Vagina (tissue), 2 donors: ENCODE measurements around the gene ZNF735. TPM values are rescaled to one million over a fixed set of nuclear protein-coding genes. Genes with fewer than 3 reads are reported as not detected.

Source experiments
- DNase-seq, 2 donors: peaks; one replicate each; pipeline ENCODE4 v3.0.0-alpha.2; 2017; ENCODE audit errors: extremely low spot score in 2 of 2
- H3K27ac ChIP-seq: fragments of 200-600 bp; sonication (generic); one replicate; pipeline ENCODE4 v1.5.1; 2019
- H3K27me3 ChIP-seq: fragments of 200-600 bp; sonication (generic); one replicate; pipeline ENCODE4 v1.5.1; 2019
- H3K36me3 ChIP-seq, 2 donors: fragments of 200-600 bp; sonication (generic); one replicate each; pipeline ENCODE4 v1.5.1; 2017 to 2019
- H3K4me1 ChIP-seq: fragments of 200-600 bp; sonication (generic); one replicate; pipeline ENCODE4 v1.5.1; 2019
- H3K4me3 ChIP-seq, 2 donors: fragments of 200-600 bp; sonication (generic); 1 replicate in 1 of 2; 2 replicates in 1 of 2; pipeline ENCODE4 v1.5.1; 2016 to 2019
- H3K9me3 ChIP-seq: fragments of 200-600 bp; sonication (generic); one replicate; pipeline ENCODE4 v1.5.1; 2019
- CTCF ChIP-seq, 3 experiments: fragments of 450-650 bp in 2 of 3; fragments of 200-600 bp in 1 of 3; sonication (generic) in 1 of 3; IDR thresholded peaks; one replicate each; pipeline ENCODE4 v1.5.1; 2017 to 2019; ENCODE audit warnings: antibody characterized with exemption in 3 of 3, mild to moderate bottlenecking in 2 of 3, moderate library complexity in 2 of 3
- POLR2A ChIP-seq, 2 donors: fragments of 450-650 bp; IDR thresholded peaks; one replicate each; pipeline ENCODE4 v1.6.1; 2017; ENCODE audit warnings: antibody characterized with exemption in 2 of 2, mild to moderate bottlenecking in 2 of 2, moderate library complexity in 2 of 2
- POLR2AphosphoS5 ChIP-seq, 2 donors: sonication (generic); formaldehyde crosslinking; IDR thresholded peaks; one replicate each; pipeline ENCODE4 v1.9.0; 2017; ENCODE audit warnings: antibody characterized with exemption in 2 of 2, mild to moderate bottlenecking in 2 of 2, low read depth in 1 of 2; ENCODE audit not compliant: insufficient read depth in 1 of 2
- intact Hi-C: fragments of 100-400 bp; cut with DNase I; formaldehyde crosslinking; loops from one replicate; pipeline ENCODE4 v1.15.1; 2023
- total RNA-seq: library from RNA; depleted of rRNA; stranded (reverse); fragments of >200 nt; gene quantifications from one replicate; pipeline ENCODE4 v1.2.3, GENCODE V29; 2016

ZNF735 gene
- total RNA-seq, 1 donor from 2014 or later, result not detected

GRCh38 chr7:64181586-64181985 lies 25.4 kb upstream of the ZNF735 start:
- Histone ChIP-seq H3K36me3 (no peaks in the 10 kb centered on the region), H3K4me1 (no peaks in the 10 kb centered on the region), H3K27me3 (no peaks in the 10 kb centered on the region), H3K4me3 (no peak overlapping the region), H3K9me3 (no peaks in the 10 kb centered on the region), H3K27ac (no peak overlapping the region)
- intact Hi-C loops, result loop anchor here (10.0 kb wide), 1 partner anchor 433 kb away; no protein-coding TSS in a partner anchor
- DNase-seq, result no peak
- TF ChIP-seq POLR2AphosphoS5 (IDR thresholded peaks at IDR 0.05; ENCODE audit: insufficient read depth in 1 of 2, low read depth in 1 of 2), result no peak
- TF ChIP-seq POLR2A (IDR thresholded peaks at IDR 0.05), result no peak
- TF ChIP-seq CTCF (IDR thresholded peaks at IDR 0.05), result no peak

DNA sequence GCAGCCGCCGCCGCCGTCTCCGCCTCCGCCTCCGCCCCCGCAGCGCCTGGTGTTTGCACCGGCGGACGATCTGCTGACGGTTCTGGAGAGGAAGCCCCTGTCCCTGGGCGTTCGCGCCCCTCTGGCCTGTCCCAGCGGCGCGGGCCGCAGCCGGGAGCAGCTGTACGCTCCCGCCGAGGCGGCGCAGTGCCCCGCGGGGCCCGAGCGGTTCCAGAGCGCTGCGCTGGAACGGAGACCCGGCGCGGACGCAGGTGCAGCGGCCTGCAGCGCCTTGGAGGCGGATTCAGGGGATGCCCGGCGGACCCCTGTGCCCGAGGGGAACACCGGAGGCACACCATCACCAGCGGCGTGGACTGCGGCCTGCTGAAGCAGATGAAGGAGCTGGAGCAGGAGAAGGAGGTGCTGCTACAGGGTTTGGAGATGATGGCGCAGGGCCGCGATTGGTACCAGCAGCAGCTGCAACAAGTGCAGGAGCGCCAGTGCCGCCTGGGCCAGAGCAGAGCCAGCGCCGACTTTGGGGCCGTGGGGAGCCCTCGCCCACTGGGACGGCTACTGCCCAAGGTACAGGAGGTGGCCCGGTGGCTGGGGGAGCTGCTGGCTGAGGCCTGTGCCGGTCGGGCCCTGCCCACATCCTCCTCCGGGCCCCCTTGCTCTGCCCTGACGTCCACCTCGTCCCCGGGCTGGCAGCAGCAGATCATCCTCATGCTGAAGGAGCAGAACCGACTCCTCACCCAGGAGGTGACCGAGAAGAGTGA lies 24.8 kb upstream of the ZNF735 start:
- H3K4me3 ChIP-seq, result no peak overlapping the region
- DNase-seq, result no peak
- H3K36me3 ChIP-seq, result no peaks in the 10 kb centered on the region
- no peak overlapping the region for H3K27ac ChIP-seq
- intact Hi-C loops, result loop anchor here (10.0 kb wide), 1 partner anchor 433 kb away; no protein-coding TSS in a partner anchor
- no peak for TF ChIP-seq CTCF (IDR thresholded peaks at IDR 0.05)
- no peak for TF ChIP-seq POLR2AphosphoS5 (IDR thresholded peaks at IDR 0.05; ENCODE audit: insufficient read depth in 1 of 2, low read depth in 1 of 2)
- TF ChIP-seq POLR2A (IDR thresholded peaks at IDR 0.05), result no peak
- H3K4me1 ChIP-seq, result no peaks in the 10 kb centered on the region
- H3K9me3 ChIP-seq, result no peaks in the 10 kb centered on the region
- no peaks in the 10 kb centered on the region for H3K27me3 ChIP-seq

- Histone ChIP-seq H3K4me3 (no peak overlapping the region), H3K4me1 (no peaks in the 10 kb centered on the region), H3K27ac (no peak overlapping the region), H3K9me3 (no peaks in the 10 kb centered on the region), H3K27me3 (no peaks in the 10 kb centered on the region), H3K36me3 (no peaks in the 10 kb centered on the region)
- no peak for DNase-seq
- intact Hi-C loops, result loop anchor here (10.0 kb wide), 1 partner anchor 432 kb away; no protein-coding TSS in a partner anchor
- TF ChIP-seq POLR2A (IDR thresholded peaks at IDR 0.05), result no peak
- peak; percentile 28 to 60 (median 52) for TF ChIP-seq CTCF (IDR thresholded peaks at IDR 0.05)
- TF ChIP-seq POLR2AphosphoS5 (IDR thresholded peaks at IDR 0.05; ENCODE audit: insufficient read depth in 1 of 2, low read depth in 1 of 2), result no peak
Measured at GRCh38 chr7:64183126-64183742, 23.8 kb upstream of the ZNF735 start.

GRCh38 chr7:64183827-64184372 lies 23.1 kb upstream of the ZNF735 start:
- DNase-seq, result no peak
- H3K4me3 ChIP-seq, result no peak overlapping the region
- no peaks in the 10 kb centered on the region for H3K4me1 ChIP-seq
- TF ChIP-seq POLR2AphosphoS5 (IDR thresholded peaks at IDR 0.05; ENCODE audit: insufficient read depth in 1 of 2, low read depth in 1 of 2) (no peak), CTCF (IDR thresholded peaks at IDR 0.05) (no peak), POLR2A (IDR thresholded peaks at IDR 0.05) (no peak)
- no peaks in the 10 kb centered on the region for H3K27me3 ChIP-seq
- intact Hi-C loops, result loop anchor here (10.0 kb wide), 1 partner anchor 431 kb away; no protein-coding TSS in a partner anchor
- H3K36me3 ChIP-seq, result no peaks in the 10 kb centered on the region
- H3K9me3 ChIP-seq, result no peaks in the 10 kb centered on the region
- no peak overlapping the region for H3K27ac ChIP-seq
